T-cell (primary cell): ENCODE measurements around the gene HTR3B. TPM values are rescaled to one million over a fixed set of nuclear protein-coding genes. Genes with fewer than 3 reads are reported as not detected.

Experiments used
- ATAC-seq, 4 experiments: fragments of 200-7000 bp in 3 of 4; fragments of 150-1000 bp in 1 of 4; cut with Tn5 transposase; replicated peaks in 1 of 4; 1 replicate in 3 of 4; 2 replicates in 1 of 4; pipeline ENCODE4 v1.10.0; 2021; ENCODE audit warnings: moderate library complexity in 3 of 4, mild to moderate bottlenecking in 2 of 4, moderate number of reproducible peaks in 1 of 4
- CTCF ChIA-PET, 2 donors: fragments of 300-600 bp; sonication (Branson Sonifier 250); formaldehyde crosslinking; loops; one replicate each; lab custom pipeline; 2022; ENCODE audit warnings: antibody characterized with exemption in 2 of 2; lab: Charles Lee
- POLR2A ChIA-PET, 2 donors: fragments of 300-600 bp; sonication (Branson Sonifier 250); formaldehyde crosslinking; loops; one replicate each; lab custom pipeline; 2022; ENCODE audit warnings: antibody characterized with exemption in 2 of 2; lab: Charles Lee
- DNase-seq, 35 experiments: peaks; one replicate each; pipeline versions ENCODE4 v3.0.0 to v3.0.0-alpha.2; 2013 to 2023
- H3K27ac ChIP-seq: one replicate; pipeline ENCODE4 v1.5.1; 2013; ENCODE audit warnings: low read length
- H3K27me3 ChIP-seq, 2 experiments: replicated peaks in 1 of 2; 1 replicate in 1 of 2; 2 replicates in 1 of 2; pipeline versions ENCODE4 v1.6.1 to v1.7.0; 2013; ENCODE audit warnings: low read length in 1 of 2, mixed read lengths in 1 of 2; ENCODE audit not compliant: control insufficient read depth in 2 of 2, insufficient read depth in 2 of 2; ENCODE audit errors: extremely low read depth in 1 of 2
- H3K36me3 ChIP-seq, 2 donors: 1 replicate in 1 of 2; 2 replicates in 1 of 2; pipeline versions ENCODE4 v1.6.1 to v1.7.0; 2013; ENCODE audit warnings: low read length in 1 of 2; ENCODE audit not compliant: control insufficient read depth in 2 of 2, insufficient read depth in 1 of 2; ENCODE audit errors: extremely low read depth in 1 of 2
- H3K4me1 ChIP-seq, 2 experiments: 1 replicate in 1 of 2; 2 replicates in 1 of 2; pipeline versions ENCODE4 v1.6.1 to v1.7.0; 2013; ENCODE audit warnings: low read length in 2 of 2, mixed read lengths in 1 of 2; ENCODE audit not compliant: insufficient read depth in 2 of 2, control insufficient read depth in 1 of 2; ENCODE audit errors: extremely low read depth in 1 of 2
- H3K4me3 ChIP-seq, 2 donors: 1 replicate in 1 of 2; 2 replicates in 1 of 2; pipeline versions ENCODE4 v1.5.1 to v1.7.0; 2013; ENCODE audit warnings: mild to moderate bottlenecking in 2 of 2, low read length in 1 of 2, moderate library complexity in 1 of 2; ENCODE audit not compliant: control insufficient read depth in 1 of 2; ENCODE audit errors: extremely low read depth in 1 of 2
- H3K9me3 ChIP-seq: 2 replicates; pipeline ENCODE4 v1.7.0; 2013
- H3K27ac Mint-ChIP-seq, 2 donors: one replicate each; pipeline ENCODE4 v1.8.0; 2020 to 2021; ENCODE audit warnings: mild to moderate bottlenecking in 2 of 2, mixed read lengths in 2 of 2
- H3K27me3 Mint-ChIP-seq, 2 donors: one replicate each; pipeline ENCODE4 v1.8.0; 2021 to 2022; ENCODE audit warnings: mixed read lengths in 2 of 2
- H3K36me3 Mint-ChIP-seq: one replicate; pipeline ENCODE4 v1.8.0; 2021; ENCODE audit warnings: mixed read lengths
- H3K4me1 Mint-ChIP-seq, 3 donors: one replicate each; pipeline ENCODE4 v1.8.0; 2020 to 2022; ENCODE audit warnings: mixed read lengths in 3 of 3, mild to moderate bottlenecking in 1 of 3
- H3K4me3 Mint-ChIP-seq, 3 donors: one replicate each; pipeline ENCODE4 v1.8.0; 2020 to 2022; ENCODE audit warnings: mild to moderate bottlenecking in 3 of 3, mixed read lengths in 3 of 3, moderate library complexity in 3 of 3
- H3K9me3 Mint-ChIP-seq, 3 donors: one replicate each; pipeline ENCODE4 v1.8.0; 2020 to 2022; ENCODE audit warnings: mixed read lengths in 3 of 3
- WGBS: methylation state at CpG from one replicate; pipeline ENCODE4 v1.1.5; 2013; ENCODE audit warnings: missing lambda C conversion rate; ENCODE audit not compliant: insufficient coverage; 5-methylcytosine and 5-hydroxymethylcytosine counted together
- total RNA-seq, 35 experiments: library from RNA in 6 of 35; stranded (reverse) in 6 of 35; fragments of 120-200 nt in 1 of 35; gene quantifications; one replicate each; pipeline versions ENCODE4 v1.2.1 to v1.2.4 and lab custom pipeline; 2013 to 2026

HTR3B gene
- total RNA-seq, 5 donors from 2014 or later (not counting 1 experiment from before 2014, with no cell fraction given), result not detected

DNA sequence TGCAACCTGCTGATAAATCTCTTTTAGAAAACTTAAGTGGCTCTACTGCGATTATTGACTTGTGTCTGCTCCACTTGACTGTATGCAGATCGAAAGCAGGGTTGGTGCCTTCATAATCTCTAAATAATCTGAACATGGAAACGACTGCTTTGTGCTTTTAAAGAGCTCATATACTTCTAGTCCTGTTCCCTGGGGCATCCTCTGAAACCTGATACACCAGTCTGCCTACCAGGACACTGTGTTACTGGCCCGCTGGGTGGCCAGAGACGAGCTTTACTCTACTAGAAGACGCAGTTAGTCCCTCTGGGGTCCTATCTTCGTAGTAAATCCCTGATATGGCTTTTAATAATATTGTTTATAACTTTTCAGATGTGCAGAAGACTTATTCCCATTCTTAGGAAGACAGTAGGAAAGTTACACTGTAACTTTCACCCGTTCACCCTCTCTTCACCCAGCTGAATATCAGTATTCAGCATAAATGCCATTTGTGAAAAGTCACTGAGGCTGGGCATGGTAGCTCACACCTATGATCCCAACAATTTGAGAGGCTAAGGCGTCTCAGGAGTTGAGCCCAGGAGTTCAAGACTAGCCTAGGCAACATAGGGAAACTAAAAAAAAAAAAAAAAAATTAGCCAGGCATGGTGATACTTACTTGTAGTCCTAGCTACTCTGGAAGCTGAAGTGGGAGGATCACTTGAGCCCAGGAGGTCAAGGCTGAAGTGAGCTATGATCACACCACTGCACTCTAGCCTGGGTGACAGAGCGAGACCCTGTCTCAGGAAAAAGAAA, 9.0 kb upstream of the HTR3B start:
- DNase-seq (no peak), ATAC-seq (no peak)
- no peaks in the 10 kb centered on the region for H3K27me3 Mint-ChIP-seq
- Histone ChIP-seq H3K36me3 (no peaks in the 10 kb centered on the region), H3K27ac (no peak overlapping the region), H3K9me3 (no peaks in the 10 kb centered on the region), H3K27me3 (no peaks in the 10 kb centered on the region), H3K4me3 (no peak overlapping the region), H3K4me1 (no peaks in the 10 kb centered on the region)
- 81% methylated on average over 3 of the region's 10 CpGs for WGBS
- ChIA-PET POLR2A (interaction anchor here in 1 of 2 donors (0.6 kb wide), 1 partner anchor 471 kb away, joined by 3 read pairs; no protein-coding TSS in a partner anchor), CTCF (interaction anchor here (0.6 to 5.9 kb wide), 16 partner anchors 12 to 371 kb away, joined by 3 to 66 read pairs (median 4); no protein-coding TSS in a partner anchor)
- H3K9me3 Mint-ChIP-seq, result no peaks in the 10 kb centered on the region
- H3K4me3 Mint-ChIP-seq, result no peak overlapping the region
- H3K36me3 Mint-ChIP-seq, result no peaks in the 10 kb centered on the region
- no peak overlapping the region for H3K27ac Mint-ChIP-seq
- H3K4me1 Mint-ChIP-seq, result peaks cover 0 to 2% (median 0%) of the 10 kb centered on the region in 3 donors

DNA sequence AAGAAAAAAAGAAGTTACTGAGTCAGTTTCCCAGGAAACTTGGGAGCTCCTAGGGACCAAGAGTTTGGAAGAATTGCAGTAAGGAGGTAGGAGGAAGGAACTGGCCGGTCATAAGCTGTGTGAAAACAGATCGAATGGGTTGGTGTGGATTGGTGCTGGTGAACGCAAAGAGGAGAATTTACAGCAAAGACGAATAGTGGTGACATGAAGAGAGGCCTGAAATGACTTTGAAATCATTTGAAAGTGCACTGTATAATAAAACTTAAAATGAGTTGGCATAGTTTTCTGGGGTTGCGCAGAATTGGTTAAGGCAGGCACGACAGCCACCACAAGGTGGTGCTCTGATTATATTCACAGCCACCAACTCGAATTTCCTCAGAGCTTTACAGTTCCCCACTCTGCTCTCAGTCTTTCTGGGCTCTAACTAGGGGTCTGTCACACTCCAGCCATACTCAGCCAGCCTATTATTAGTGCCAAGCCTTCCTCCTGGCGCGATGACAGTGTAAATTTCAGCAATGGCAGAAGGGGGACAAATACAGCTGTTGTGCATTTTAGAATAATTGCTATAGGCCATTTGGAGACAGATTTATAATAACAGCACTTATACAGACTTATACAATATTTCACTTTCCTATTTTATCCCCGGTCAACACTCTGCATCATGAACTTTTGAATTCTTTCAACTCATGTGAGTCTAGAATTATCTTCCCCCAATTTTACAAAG, 8.3 kb upstream of the HTR3B start:
- no peaks in the 10 kb centered on the region for H3K36me3 ChIP-seq
- peak in 23 of 35 experiments; percentile 10 to 64 (median 28) for DNase-seq
- H3K27ac Mint-ChIP-seq, result no peak overlapping the region
- no peak overlapping the region for H3K27ac ChIP-seq
- no peak overlapping the region for H3K4me3 Mint-ChIP-seq
- POLR2A ChIA-PET, result interaction anchor here in 1 of 2 donors (0.6 kb wide), 1 partner anchor 471 kb away, joined by 3 read pairs; no protein-coding TSS in a partner anchor
- 41% methylated on average over 8 of the region's 10 CpGs for WGBS
- H3K9me3 Mint-ChIP-seq, result no peaks in the 10 kb centered on the region
- CTCF ChIA-PET, result interaction anchor here (0.6 to 5.9 kb wide), 17 partner anchors 9 to 504 kb away, joined by 3 to 66 read pairs (median 4); partner anchors contain the start of gene HTR3B (in 1 of the 2)
- H3K36me3 Mint-ChIP-seq, result no peaks in the 10 kb centered on the region
- no peak overlapping the region for H3K4me3 ChIP-seq
- H3K4me1 Mint-ChIP-seq, result peaks cover 0 to 2% (median 0%) of the 10 kb centered on the region in 3 donors
- H3K27me3 Mint-ChIP-seq, result no peaks in the 10 kb centered on the region
- peak in 3 of 4 experiments; percentile 50 to 61 (median 55) for ATAC-seq
- no peaks in the 10 kb centered on the region for H3K27me3 ChIP-seq
- no peaks in the 10 kb centered on the region for H3K9me3 ChIP-seq
- H3K4me1 ChIP-seq, result no peaks in the 10 kb centered on the region

DNA sequence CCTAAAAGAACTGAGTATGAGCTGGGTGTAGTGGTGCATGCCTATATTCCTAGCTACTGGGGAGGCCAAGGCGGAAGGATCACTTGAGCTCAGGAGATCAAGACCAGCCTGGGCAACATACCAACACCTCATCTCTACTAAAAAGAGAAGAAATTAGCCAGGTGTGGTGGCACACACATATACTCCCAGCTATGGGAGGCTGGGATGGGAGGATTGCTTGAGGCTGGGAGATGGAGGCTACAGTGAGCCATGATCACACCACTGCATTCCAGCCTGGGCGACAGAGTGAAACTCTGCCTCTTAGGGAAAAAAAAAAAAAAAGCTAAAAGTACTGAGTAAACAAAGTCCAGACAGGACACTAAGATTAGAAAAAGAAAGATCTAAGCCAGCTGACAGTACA, 3.5 kb upstream of the HTR3B start:
- H3K27ac Mint-ChIP-seq, result no peak overlapping the region
- H3K4me1 ChIP-seq, result no peaks in the 10 kb centered on the region
- ChIA-PET CTCF (interaction anchor here in 1 of 2 donors (0.7 kb wide), 2 partner anchors 13 to 35 kb away, joined by 3 to 4 read pairs; no protein-coding TSS in a partner anchor), POLR2A (interaction anchor here in 1 of 2 donors (0.5 kb wide), 1 partner anchor 68 kb away, joined by 3 read pairs; no protein-coding TSS in a partner anchor)
- peaks cover 0 to 1% (median 0%) of the 10 kb centered on the region in 3 donors for H3K4me1 Mint-ChIP-seq
- no peak overlapping the region for H3K4me3 Mint-ChIP-seq
- no peak for ATAC-seq
- H3K27me3 ChIP-seq, result peaks cover 0 to 4% of the 10 kb centered on the region in 2 experiments
- H3K4me3 ChIP-seq, result no peak overlapping the region
- peaks cover 0 to 12% of the 10 kb centered on the region in 2 donors for H3K27me3 Mint-ChIP-seq
- H3K9me3 Mint-ChIP-seq, result no peaks in the 10 kb centered on the region
- no peak for DNase-seq
- H3K36me3 ChIP-seq, result no peaks in the 10 kb centered on the region
- H3K9me3 ChIP-seq, result no peaks in the 10 kb centered on the region
- no peak overlapping the region for H3K27ac ChIP-seq
- H3K36me3 Mint-ChIP-seq, result no peaks in the 10 kb centered on the region
- no CpG with 5 or more reads among the region's 2 CpGs for WGBS

DNA sequence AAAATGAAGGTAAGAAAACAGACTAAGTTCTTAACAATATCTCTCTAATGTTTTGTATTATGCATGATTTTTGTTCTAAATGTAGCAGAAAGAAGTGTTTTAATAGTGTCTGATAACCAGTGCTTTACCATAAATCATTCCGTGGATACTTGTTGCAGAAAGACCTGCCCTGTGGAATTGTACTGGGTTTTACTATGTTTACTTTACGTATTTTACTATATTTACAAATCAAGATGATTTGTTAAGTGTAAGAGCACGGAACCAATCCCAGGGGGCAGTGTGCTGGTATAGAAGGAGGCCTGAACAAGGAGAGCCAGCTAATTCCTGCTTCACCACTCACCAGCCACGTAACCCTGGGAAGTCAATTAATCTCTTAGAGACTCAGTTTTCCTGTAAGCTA, 1.4 kb downstream of the HTR3B start:
- Mint-ChIP-seq H3K27me3 (peaks cover 0 to 22% of the 10 kb centered on the region in 2 donors), H3K9me3 (no peaks in the 10 kb centered on the region), H3K36me3 (no peaks in the 10 kb centered on the region), H3K4me1 (no peaks in the 10 kb centered on the region), H3K4me3 (no peak overlapping the region), H3K27ac (no peak overlapping the region)
- no CpG with 5 or more reads among the region's 4 CpGs for WGBS
- Histone ChIP-seq H3K4me1 (no peaks in the 10 kb centered on the region), H3K27me3 (peaks cover 0 to 7% of the 10 kb centered on the region in 2 experiments), H3K9me3 (no peaks in the 10 kb centered on the region), H3K4me3 (no peak overlapping the region), H3K36me3 (no peaks in the 10 kb centered on the region), H3K27ac (no peak overlapping the region)
- DNase-seq, result no peak
- CTCF ChIA-PET, result interaction anchor here in 1 of 2 donors (1.1 kb wide), 1 partner anchor 354 kb away, joined by 3 read pairs; no protein-coding TSS in a partner anchor
- no peak for ATAC-seq
- POLR2A ChIA-PET, result no interaction called here

DNA sequence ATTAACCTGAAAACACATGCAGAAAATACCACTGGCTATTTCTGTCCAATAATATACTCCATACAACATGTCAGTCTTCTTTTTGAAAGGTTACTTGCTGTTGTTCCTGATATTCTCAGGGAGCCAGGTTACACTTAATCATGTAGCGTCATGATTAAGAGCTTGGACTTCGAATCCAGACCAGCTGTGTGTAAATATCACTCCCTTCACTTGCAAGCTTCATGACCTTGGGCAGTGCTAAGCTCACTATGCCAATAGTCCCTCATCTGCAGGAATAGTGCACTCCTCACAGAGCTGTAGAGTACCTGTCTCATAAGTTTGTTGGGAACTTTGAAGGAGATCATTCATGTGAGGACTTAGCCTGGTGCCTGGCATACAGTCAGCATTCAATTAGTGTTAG, 1.9 kb downstream of the HTR3B start:
- H3K27ac ChIP-seq, result no peak overlapping the region
- no CpG with 5 or more reads among the region's 2 CpGs for WGBS
- CTCF ChIA-PET, result interaction anchor here in 1 of 2 donors (1.1 kb wide), 1 partner anchor 354 kb away, joined by 3 read pairs; no protein-coding TSS in a partner anchor

DNA sequence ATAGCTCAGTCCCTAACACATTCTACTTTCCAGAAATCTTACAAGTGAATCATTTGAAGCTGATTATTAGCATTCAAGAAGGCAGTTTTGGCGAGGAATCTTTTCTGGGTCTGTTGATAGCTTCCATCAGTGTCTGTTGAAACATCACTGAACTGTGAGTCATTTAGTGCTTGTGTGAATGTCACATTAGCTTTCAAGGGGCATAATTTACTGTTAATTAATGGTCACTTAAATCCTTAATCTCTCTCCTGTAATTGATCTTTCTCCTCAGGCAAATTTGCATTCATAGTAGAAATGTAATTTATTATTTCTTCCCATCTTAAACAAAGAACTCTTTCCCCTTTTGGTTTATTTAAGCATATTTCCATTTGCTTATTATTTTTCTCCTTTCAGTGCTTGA, 2.6 kb downstream of the HTR3B start:
- no peak for ATAC-seq
- Histone ChIP-seq H3K9me3 (no peaks in the 10 kb centered on the region), H3K36me3 (no peaks in the 10 kb centered on the region), H3K27me3 (peaks cover 0 to 7% of the 10 kb centered on the region in 2 experiments), H3K4me3 (no peak overlapping the region), H3K27ac (no peak overlapping the region), H3K4me1 (no peaks in the 10 kb centered on the region)
- Mint-ChIP-seq H3K9me3 (no peaks in the 10 kb centered on the region), H3K4me1 (no peaks in the 10 kb centered on the region), H3K27ac (no peak overlapping the region), H3K36me3 (no peaks in the 10 kb centered on the region), H3K27me3 (peaks cover 6 to 16% of the 10 kb centered on the region in 2 donors), H3K4me3 (no peak overlapping the region)
- no peak for DNase-seq
- no CpG with 5 or more reads among the region's 1 CpG for WGBS
- CTCF ChIA-PET, result interaction anchor here in 1 of 2 donors (0.7 to 1.1 kb wide), 2 partner anchors 353 to 356 kb away, joined by 3 read pairs; no protein-coding TSS in a partner anchor
- POLR2A ChIA-PET, result no interaction called here

More for the DNA sequence above, 1.9 kb downstream of the HTR3B start:
- POLR2A ChIA-PET, result no interaction called here
- Histone ChIP-seq H3K27me3 (peaks cover 0 to 7% of the 10 kb centered on the region in 2 experiments), H3K4me3 (no peak overlapping the region), H3K4me1 (no peaks in the 10 kb centered on the region), H3K9me3 (no peaks in the 10 kb centered on the region), H3K36me3 (no peaks in the 10 kb centered on the region)
- Mint-ChIP-seq H3K27ac (no peak overlapping the region), H3K36me3 (no peaks in the 10 kb centered on the region), H3K27me3 (peaks cover 0 to 22% of the 10 kb centered on the region in 2 donors), H3K9me3 (no peaks in the 10 kb centered on the region), H3K4me3 (no peak overlapping the region), H3K4me1 (no peaks in the 10 kb centered on the region)
- DNase-seq (no peak), ATAC-seq (no peak)
